Activated CD4-positive, alpha-beta T cell treated with anti-CD3 and anti-CD28 coated beads for 36 hours (primary cell): Measurements from ENCODE around the gene CCDC136. TPM values are rescaled to one million over a fixed set of nuclear protein-coding genes. Genes with fewer than 3 reads are reported as not detected.
A peak's percentile ranks its signal among the peaks of the same experiment; 100 is the strongest.

Experiments used
- ATAC-seq: fragments of 200-7000 bp; cut with Tn5 transposase; one replicate; pipeline ENCODE4 v1.10.0; 2021; ENCODE audit warnings: mild to moderate bottlenecking, moderate library complexity
- CTCF ChIA-PET: fragments of 350-600 bp; sonication (Branson Sonifier 250); formaldehyde crosslinking; loops from one replicate; lab custom pipeline; 2021; ENCODE audit warnings: antibody characterized with exemption; lab: Charles Lee
- POLR2A ChIA-PET: fragments of 350-600 bp; sonication (Branson Sonifier 250); formaldehyde crosslinking; loops from one replicate; lab custom pipeline; 2021; ENCODE audit warnings: antibody characterized with exemption, inconsistent platforms; lab: Charles Lee
- DNase-seq: peaks from one replicate; pipeline ENCODE4 v3.0.0-alpha.2; 2020
- H3K27ac Mint-ChIP-seq: one replicate; pipeline ENCODE4 v1.8.0; 2021; ENCODE audit warnings: mixed read lengths
- H3K27me3 Mint-ChIP-seq: one replicate; pipeline ENCODE4 v1.8.0; 2021; ENCODE audit warnings: mixed read lengths
- H3K36me3 Mint-ChIP-seq: one replicate; pipeline ENCODE4 v1.8.0; 2021; ENCODE audit warnings: low read depth, mixed read lengths
- H3K4me1 Mint-ChIP-seq: one replicate; pipeline ENCODE4 v1.8.0; 2021; ENCODE audit warnings: mixed read lengths
- H3K4me3 Mint-ChIP-seq: one replicate; pipeline ENCODE4 v1.8.0; 2021; ENCODE audit warnings: mild to moderate bottlenecking, moderate library complexity, mixed read lengths
- H3K9me3 Mint-ChIP-seq: one replicate; pipeline ENCODE4 v1.8.0; 2021; ENCODE audit warnings: low read depth, mixed read lengths
- intact Hi-C, 2 experiments: fragments of 100-400 bp; cut with DNase I in 1 of 2; cut with micrococcal nuclease in 1 of 2; formaldehyde crosslinking; loops; one replicate each; pipeline versions ENCODE4 v1.14.2 to v1.15.1; 2022 to 2024; cut with DNase I, micrococcal nuclease
- total RNA-seq, 2 experiments: library from RNA; stranded (reverse); gene quantifications; one replicate each; pipeline ENCODE4 v1.2.3, GENCODE V29; 2021

CCDC136 gene
- 1 to 10 TPM; 6.9 to 7.7 TPM for total RNA-seq

DNA sequence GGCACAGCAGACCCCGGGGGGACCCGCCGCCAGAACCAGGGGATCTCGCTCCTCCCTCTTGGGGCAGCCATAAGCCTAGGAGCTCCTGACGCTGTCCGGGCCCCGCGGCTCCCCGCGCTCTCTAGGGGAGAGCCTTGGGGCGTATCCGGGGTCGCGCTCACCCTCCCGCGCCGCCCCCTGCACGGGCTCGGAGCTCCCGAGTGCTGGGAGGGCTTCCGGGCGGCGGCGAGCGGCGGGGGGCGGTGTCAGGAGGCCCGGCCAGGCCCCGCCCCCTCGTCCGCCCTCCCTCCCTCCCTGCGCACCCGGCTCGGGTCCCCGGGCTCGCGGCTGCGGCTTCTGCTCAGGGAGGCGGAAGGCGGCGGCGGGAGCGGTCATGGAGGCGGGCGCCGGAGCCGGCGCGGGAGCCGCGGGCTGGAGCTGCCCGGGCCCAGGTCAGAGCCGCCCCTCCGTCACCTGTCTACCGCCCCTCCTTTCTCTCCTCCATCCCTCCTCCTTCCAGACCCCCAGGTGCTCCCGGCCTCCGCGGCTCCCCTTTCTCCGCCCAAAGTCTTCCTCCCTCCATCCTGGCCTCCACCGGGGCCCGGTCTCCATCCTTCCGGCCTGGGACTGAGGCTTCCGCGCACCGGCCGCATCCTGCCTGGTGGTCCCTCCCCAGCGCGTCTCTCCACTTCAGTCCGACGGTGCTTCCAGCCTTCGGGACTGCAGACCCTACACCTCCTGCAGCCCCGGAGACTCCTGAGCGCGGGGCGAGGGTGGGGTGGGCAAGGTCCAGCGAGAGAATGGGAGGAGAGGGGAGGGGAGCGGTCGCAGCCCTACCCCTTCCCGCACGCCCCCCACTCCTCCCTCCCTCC is at the start of gene CCDC136:
Gene CCDC136, plus strand, starts transcription at position 848 of the 851 bp plus-strand sequence. CDS start 444 bp downstream, outside the sequence.
- peak; percentile 91 for ATAC-seq
- intact Hi-C loops, result loop anchor here (1.0 to 10.0 kb wide), 7 partner anchors 39 to 382 kb away; partner anchors contain the start of genes ATP6V1F (in 2 of the 2), CALU (in 2 of the 2), FLNC (in 1 of the 2) and IMPDH1 (in 1 of the 2)
- no peaks in the 10 kb centered on the region for H3K36me3 Mint-ChIP-seq
- H3K27me3 Mint-ChIP-seq, result peaks cover 9% of the 10 kb centered on the region
- ChIA-PET POLR2A (interaction anchor here (0.6 to 1.2 kb wide), 2 partner anchors 53 to 72 kb away, joined by 3 to 6 read pairs; partner anchors contain the start of gene CALU), CTCF (interaction anchor here (0.5 to 0.9 kb wide), 2 partner anchors 13 to 177 kb away, joined by 3 to 4 read pairs; no protein-coding TSS in a partner anchor)
- peak within 1 kb of the TSS; percentile 28 for H3K27ac Mint-ChIP-seq
- H3K4me3 Mint-ChIP-seq, result peak within 1 kb of the TSS; percentile 75
- peaks cover 5% of the 10 kb centered on the region for H3K4me1 Mint-ChIP-seq
- peak; percentile 88 for DNase-seq
- H3K9me3 Mint-ChIP-seq, result no peaks in the 10 kb centered on the region

GRCh38 chr7:128742206-128742605 is 49.6 kb upstream of the CCDC136 start:
- Mint-ChIP-seq H3K4me1 (peaks cover 46% of the 10 kb centered on the region), H3K27me3 (no peaks in the 10 kb centered on the region), H3K27ac (no peak overlapping the region), H3K9me3 (no peaks in the 10 kb centered on the region), H3K4me3 (no peak overlapping the region), H3K36me3 (peaks cover 7% of the 10 kb centered on the region)
- DNase-seq, result no peak
- POLR2A ChIA-PET, result no interaction called here
- no peak for ATAC-seq
- CTCF ChIA-PET, result interaction anchor here (0.7 to 1.4 kb wide), 3 partner anchors 15 to 164 kb away, joined by 3 to 5 read pairs (median 4); no protein-coding TSS in a partner anchor
- intact Hi-C loops, result no loop called here

GRCh38 chr7:128743112-128743772 is 48.5 kb upstream of the CCDC136 start:
- ATAC-seq, result no peak
- intact Hi-C loops, result no loop called here
- ChIA-PET POLR2A (interaction anchor here (0.6 kb wide), 1 partner anchor 59 kb away, joined by 3 read pairs; no protein-coding TSS in a partner anchor), CTCF (interaction anchor here (0.7 to 1.4 kb wide), 5 partner anchors 9 to 140 kb away, joined by 3 to 5 read pairs (median 3); no protein-coding TSS in a partner anchor)
- DNase-seq, result no peak
- Mint-ChIP-seq H3K9me3 (no peaks in the 10 kb centered on the region), H3K4me3 (no peak overlapping the region), H3K36me3 (peaks cover 12% of the 10 kb centered on the region), H3K27ac (no peak overlapping the region), H3K4me1 (peaks cover 47% of the 10 kb centered on the region), H3K27me3 (no peaks in the 10 kb centered on the region)

- intact Hi-C loops, result no loop called here
- Mint-ChIP-seq H3K27me3 (no peaks in the 10 kb centered on the region), H3K4me3 (no peak overlapping the region), H3K9me3 (no peaks in the 10 kb centered on the region), H3K36me3 (peaks cover 21% of the 10 kb centered on the region), H3K27ac (no peak overlapping the region), H3K4me1 (peaks cover 42% of the 10 kb centered on the region)
- ATAC-seq (no peak), DNase-seq (no peak)
- ChIA-PET POLR2A (no interaction called here), CTCF (interaction anchor here (0.5 to 1.0 kb wide), 2 partner anchors 11 to 126 kb away, joined by 3 read pairs; no protein-coding TSS in a partner anchor)
Observed at GRCh38 chr7:128744366-128744905, 47.3 kb upstream of the CCDC136 start.

DNA sequence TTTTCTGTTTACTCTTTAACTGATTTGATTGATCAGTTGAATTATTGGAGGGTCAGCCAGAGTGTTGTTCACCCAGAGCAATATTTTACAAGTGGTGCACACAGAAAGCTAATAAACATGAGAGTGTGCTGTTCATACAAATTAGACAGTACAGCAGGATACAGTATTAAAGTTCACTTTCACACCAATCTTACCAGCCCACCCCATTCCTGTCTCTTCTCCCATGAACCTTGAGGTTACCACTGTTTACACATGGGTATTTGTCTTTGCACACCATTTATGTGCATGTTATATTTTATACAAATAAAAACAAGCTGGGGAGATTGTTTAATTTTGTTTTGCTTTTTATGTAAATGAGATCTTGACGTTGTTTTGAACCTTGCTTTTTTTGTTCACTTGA is 46.1 kb upstream of the CCDC136 start:
- H3K4me1 Mint-ChIP-seq, result peaks cover 36% of the 10 kb centered on the region
- H3K27me3 Mint-ChIP-seq, result no peaks in the 10 kb centered on the region
- intact Hi-C loops, result no loop called here
- no peak for ATAC-seq
- POLR2A ChIA-PET, result no interaction called here
- no peak overlapping the region for H3K27ac Mint-ChIP-seq
- no peak overlapping the region for H3K4me3 Mint-ChIP-seq
- CTCF ChIA-PET, result interaction anchor here (1.2 kb wide), 1 partner anchor 35 kb away, joined by 3 read pairs; no protein-coding TSS in a partner anchor
- DNase-seq, result no peak
- no peaks in the 10 kb centered on the region for H3K9me3 Mint-ChIP-seq
- H3K36me3 Mint-ChIP-seq, result peaks cover 27% of the 10 kb centered on the region

- Mint-ChIP-seq H3K27ac (no peak overlapping the region), H3K4me3 (no peak overlapping the region), H3K9me3 (no peaks in the 10 kb centered on the region), H3K36me3 (peaks cover 27% of the 10 kb centered on the region), H3K4me1 (peaks cover 20% of the 10 kb centered on the region), H3K27me3 (no peaks in the 10 kb centered on the region)
- DNase-seq (no peak), ATAC-seq (no peak)
- intact Hi-C loops, result no loop called here
- CTCF ChIA-PET, result interaction anchor here (1.1 kb wide), 1 partner anchor 20 kb away, joined by 3 read pairs; no protein-coding TSS in a partner anchor
- POLR2A ChIA-PET, result no interaction called here
Observed at GRCh38 chr7:128747327-128748079, 44.3 kb upstream of the CCDC136 start.

DNA sequence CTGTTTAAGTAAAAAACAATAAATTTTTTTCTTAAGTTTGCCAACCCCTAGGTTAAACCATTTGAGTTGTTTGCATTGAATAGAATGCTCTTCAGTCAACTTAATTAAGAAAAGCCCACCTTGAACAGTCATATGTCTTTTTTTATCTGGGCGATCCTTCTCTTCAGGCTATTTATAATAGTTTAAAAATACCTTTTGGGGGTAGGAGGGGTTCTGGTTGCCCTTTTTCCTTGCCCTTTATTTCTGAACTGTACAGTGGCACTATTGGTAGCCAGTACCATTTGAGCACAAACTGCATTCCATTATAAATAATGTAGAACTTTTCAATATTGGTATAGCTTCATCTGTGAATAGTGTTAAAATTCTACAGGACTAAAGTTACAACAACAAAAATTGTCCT is 39.5 kb upstream of the CCDC136 start:
- intact Hi-C loops, result no loop called here
- DNase-seq (no peak), ATAC-seq (no peak)
- POLR2A ChIA-PET, result interaction anchor here (0.7 kb wide), 1 partner anchor 11 kb away, joined by 4 read pairs; no protein-coding TSS in a partner anchor
- Mint-ChIP-seq H3K9me3 (no peaks in the 10 kb centered on the region), H3K4me1 (peaks cover 8% of the 10 kb centered on the region), H3K36me3 (peaks cover 49% of the 10 kb centered on the region), H3K4me3 (no peak overlapping the region), H3K27ac (no peak overlapping the region), H3K27me3 (no peaks in the 10 kb centered on the region)
- CTCF ChIA-PET, result interaction anchor here (0.7 kb wide), 1 partner anchor 9 kb away, joined by 3 read pairs; no protein-coding TSS in a partner anchor

DNA sequence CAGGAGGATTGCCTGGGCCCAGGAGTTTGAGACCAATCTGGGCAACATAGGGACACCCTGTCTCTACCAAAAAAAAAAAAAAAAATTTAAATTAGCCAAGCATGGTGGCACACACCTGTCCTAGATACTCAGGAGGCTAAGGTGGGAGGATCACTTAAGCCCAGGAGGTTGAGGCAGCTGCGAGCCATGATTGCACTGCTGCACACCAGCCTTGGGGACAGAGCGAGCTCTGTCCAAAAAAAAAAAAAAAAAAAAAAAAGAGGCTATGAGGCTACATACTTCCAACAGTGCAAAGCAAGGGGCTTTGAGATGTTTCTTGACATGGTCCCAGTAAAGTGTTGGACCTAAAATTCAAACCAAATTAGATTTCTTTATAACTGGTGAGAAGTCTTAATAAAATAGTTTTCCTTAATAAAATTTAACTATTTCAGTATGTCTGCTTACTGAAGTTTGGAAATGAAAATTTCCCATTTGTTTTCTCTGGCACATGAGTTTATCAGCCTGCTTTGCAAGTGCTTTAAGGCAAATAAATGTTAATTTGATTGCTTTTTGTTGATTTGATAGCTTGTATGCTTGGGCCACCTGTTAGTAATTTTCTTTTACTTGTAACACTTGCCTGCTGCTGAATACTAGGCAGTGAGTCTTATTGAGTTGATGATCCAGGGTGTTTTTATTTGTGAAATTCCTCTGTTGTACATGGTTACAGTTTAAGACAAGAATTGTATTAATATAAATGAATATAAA is 36.5 kb upstream of the CCDC136 start:
- Mint-ChIP-seq H3K4me3 (no peak overlapping the region), H3K36me3 (peaks cover 37% of the 10 kb centered on the region), H3K27me3 (no peaks in the 10 kb centered on the region), H3K4me1 (peaks cover 5% of the 10 kb centered on the region), H3K27ac (no peak overlapping the region), H3K9me3 (no peaks in the 10 kb centered on the region)
- intact Hi-C loops, result no loop called here
- DNase-seq (no peak), ATAC-seq (no peak)
- ChIA-PET CTCF (interaction anchor here (0.6 to 0.9 kb wide), 2 partner anchors 12 to 270 kb away, joined by 3 read pairs; no protein-coding TSS in a partner anchor), POLR2A (interaction anchor here (0.6 kb wide), 1 partner anchor 108 kb away, joined by 3 read pairs; the partner anchor contains the start of gene ATP6V1F)

- H3K27ac Mint-ChIP-seq, result no peak overlapping the region
- H3K27me3 Mint-ChIP-seq, result no peaks in the 10 kb centered on the region
- ATAC-seq, result no peak
- no peak overlapping the region for H3K4me3 Mint-ChIP-seq
- intact Hi-C loops, result no loop called here
- no peaks in the 10 kb centered on the region for H3K9me3 Mint-ChIP-seq
- no peak for DNase-seq
- peaks cover 5% of the 10 kb centered on the region for H3K4me1 Mint-ChIP-seq
- peaks cover 36% of the 10 kb centered on the region for H3K36me3 Mint-ChIP-seq
- POLR2A ChIA-PET, result no interaction called here
- CTCF ChIA-PET, result interaction anchor here (0.9 to 1.4 kb wide), 3 partner anchors 12 to 612 kb away, joined by 3 read pairs; no protein-coding TSS in a partner anchor
Observed at GRCh38 chr7:128755819-128756476, 35.8 kb upstream of the CCDC136 start.
